ENCODE data around the gene NEK10. TPM values are rescaled to one million over a fixed set of nuclear protein-coding genes. Genes with fewer than 3 reads are reported as not detected.

The NEK10 gene
- total and polyA plus RNA-seq, 4 donors, result 3.5 to 60.3 (median 12.8) TPM

GRCh38 chr3:27174530-27174929 is 194.7 kb downstream of the NEK10 start:
- no peak for DNase-seq
- Histone ChIP-seq H3K9me3 (ENCODE audit: control insufficient read depth in 4 of 4, insufficient read depth in 3 of 4, low read length in 3 of 4) (no peaks in the 10 kb centered on the region), H3K36me3 (ENCODE audit: control insufficient read depth in 4 of 4, insufficient read depth in 4 of 4, low read length in 4 of 4) (peaks cover 0 to 4% (median 0%) of the 10 kb centered on the region in 4 donors), H3K27me3 (ENCODE audit: control insufficient read depth in 3 of 3, insufficient read depth in 3 of 3, low read length in 2 of 3) (no peaks in the 10 kb centered on the region), H3K4me1 (ENCODE audit: control insufficient read depth in 5 of 5, insufficient read depth in 5 of 5, low read length in 5 of 5) (peaks cover 0 to 2% (median 0%) of the 10 kb centered on the region in 5 donors), H3K9ac (ENCODE audit: insufficient read depth in 1 of 2, low read length in 2 of 2) (no peak overlapping the region), H3K27ac (ENCODE audit: low read depth in 1 of 2, low read length in 1 of 2) (no peak overlapping the region), H3K4me3 (no peak overlapping the region)
- ATAC-seq (ENCODE audit: insufficient read depth, low FRiP score), result no peak
- 80% methylated on average over 4 of the region's 4 CpGs for WGBS, 2 donors
- TF ChIP-seq, protein P1, sequence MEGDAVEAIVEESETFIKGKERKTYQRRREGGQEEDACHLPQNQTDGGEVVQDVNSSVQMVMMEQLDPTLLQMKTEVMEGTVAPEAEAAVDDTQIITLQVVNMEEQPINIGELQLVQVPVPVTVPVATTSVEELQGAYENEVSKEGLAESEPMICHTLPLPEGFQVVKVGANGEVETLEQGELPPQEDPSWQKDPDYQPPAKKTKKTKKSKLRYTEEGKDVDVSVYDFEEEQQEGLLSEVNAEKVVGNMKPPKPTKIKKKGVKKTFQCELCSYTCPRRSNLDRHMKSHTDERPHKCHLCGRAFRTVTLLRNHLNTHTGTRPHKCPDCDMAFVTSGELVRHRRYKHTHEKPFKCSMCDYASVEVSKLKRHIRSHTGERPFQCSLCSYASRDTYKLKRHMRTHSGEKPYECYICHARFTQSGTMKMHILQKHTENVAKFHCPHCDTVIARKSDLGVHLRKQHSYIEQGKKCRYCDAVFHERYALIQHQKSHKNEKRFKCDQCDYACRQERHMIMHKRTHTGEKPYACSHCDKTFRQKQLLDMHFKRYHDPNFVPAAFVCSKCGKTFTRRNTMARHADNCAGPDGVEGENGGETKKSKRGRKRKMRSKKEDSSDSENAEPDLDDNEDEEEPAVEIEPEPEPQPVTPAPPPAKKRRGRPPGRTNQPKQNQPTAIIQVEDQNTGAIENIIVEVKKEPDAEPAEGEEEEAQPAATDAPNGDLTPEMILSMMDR (IDR thresholded peaks at IDR 0.05; ENCODE audit: control extremely low read depth, extremely low read depth), result no peak

DNA sequence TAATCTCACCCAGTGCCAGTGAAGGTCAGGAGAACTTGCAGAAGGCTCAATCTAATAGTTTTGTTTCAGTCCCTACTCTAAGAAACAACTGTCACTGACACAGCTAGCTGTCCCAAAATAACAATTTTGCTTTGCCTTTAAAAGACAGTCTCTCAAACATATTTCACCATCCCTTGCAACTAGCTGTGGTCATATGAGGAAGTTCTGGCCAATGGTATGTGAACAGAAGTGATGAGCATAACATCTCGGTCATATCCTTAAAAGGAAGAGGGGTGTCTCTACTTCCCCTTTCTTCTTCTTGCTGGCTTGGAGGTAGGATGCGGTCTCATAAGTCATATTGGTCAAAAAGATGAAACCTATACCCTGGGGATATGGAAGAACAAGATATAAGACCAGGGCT is 198.1 kb downstream of the NEK10 start:
- peak; percentile 34 for ATAC-seq (ENCODE audit: insufficient read depth, low FRiP score)
- Histone ChIP-seq H3K4me1 (ENCODE audit: control insufficient read depth in 5 of 5, insufficient read depth in 5 of 5, low read length in 5 of 5) (peaks cover 0 to 2% (median 0%) of the 10 kb centered on the region in 5 donors), H3K9ac (ENCODE audit: insufficient read depth in 1 of 2, low read length in 2 of 2) (no peak overlapping the region), H3K27me3 (ENCODE audit: control insufficient read depth in 3 of 3, insufficient read depth in 3 of 3, low read length in 2 of 3) (no peaks in the 10 kb centered on the region), H3K4me3 (no peak overlapping the region), H3K9me3 (ENCODE audit: control insufficient read depth in 4 of 4, insufficient read depth in 3 of 4, low read length in 3 of 4) (no peaks in the 10 kb centered on the region), H3K36me3 (ENCODE audit: control insufficient read depth in 4 of 4, insufficient read depth in 4 of 4, low read length in 4 of 4) (peaks cover 0 to 4% (median 0%) of the 10 kb centered on the region in 4 donors), H3K27ac (ENCODE audit: low read depth in 1 of 2, low read length in 1 of 2) (no peak overlapping the region)
- WGBS, 2 donors, result 60 to 71% methylated on average over 2 of the region's 2 CpGs
- TF ChIP-seq, protein P1 (IDR thresholded peaks at IDR 0.05; ENCODE audit: control extremely low read depth, extremely low read depth), result no peak
- no peak for DNase-seq

DNA sequence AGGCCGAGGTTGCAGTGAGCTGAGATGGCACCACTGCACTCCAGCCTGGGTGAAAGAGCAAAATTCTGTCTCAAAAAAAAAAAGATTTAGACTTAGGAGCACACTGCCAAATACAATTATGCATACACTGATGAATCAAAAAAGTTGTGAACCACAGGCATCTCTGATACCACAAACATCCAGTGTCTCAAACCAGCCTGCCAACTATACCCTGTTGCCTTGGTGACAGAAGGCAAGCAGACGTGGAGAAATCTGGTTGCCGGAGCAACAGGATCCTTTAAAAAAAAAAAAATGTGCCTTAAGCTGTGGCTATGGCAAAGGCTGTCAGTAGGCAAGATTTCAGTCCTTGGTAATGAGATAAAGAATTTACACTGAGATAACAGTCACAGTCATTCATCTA is 202.3 kb downstream of the NEK10 start:
- H3K27ac ChIP-seq (ENCODE audit: low read depth in 1 of 2, low read length in 1 of 2), result no peak overlapping the region
- ATAC-seq (ENCODE audit: insufficient read depth, low FRiP score) (no peak), DNase-seq (peak in 2 of 3 donors; percentile 3 to 16)
- no peaks in the 10 kb centered on the region for H3K36me3 ChIP-seq (ENCODE audit: control insufficient read depth in 4 of 4, insufficient read depth in 4 of 4, low read length in 4 of 4)
- 67 to 73% methylated on average over 3 of the region's 3 CpGs for whole genome bisulfite sequencing, 2 donors
- H3K27me3 ChIP-seq (ENCODE audit: control insufficient read depth in 3 of 3, insufficient read depth in 3 of 3, low read length in 2 of 3), result no peaks in the 10 kb centered on the region
- H3K9me3 ChIP-seq (ENCODE audit: control insufficient read depth in 4 of 4, insufficient read depth in 3 of 4, low read length in 3 of 4), result no peaks in the 10 kb centered on the region
- no peak overlapping the region for H3K4me3 ChIP-seq
- H3K4me1 ChIP-seq (ENCODE audit: control insufficient read depth in 5 of 5, insufficient read depth in 5 of 5, low read length in 5 of 5), result peaks cover 0 to 5% (median 0%) of the 10 kb centered on the region in 5 donors
- TF ChIP-seq, protein P1 (IDR thresholded peaks at IDR 0.05; ENCODE audit: control extremely low read depth, extremely low read depth), result no peak
- H3K9ac ChIP-seq (ENCODE audit: insufficient read depth in 1 of 2, low read length in 2 of 2), result no peak overlapping the region

GRCh38 chr3:27165321-27165721 is 203.9 kb downstream of the NEK10 start:
- Histone ChIP-seq H3K4me1 (ENCODE audit: control insufficient read depth in 5 of 5, insufficient read depth in 5 of 5, low read length in 5 of 5) (peaks cover 0 to 3% (median 0%) of the 10 kb centered on the region in 5 donors), H3K27me3 (ENCODE audit: control insufficient read depth in 3 of 3, insufficient read depth in 3 of 3, low read length in 2 of 3) (no peaks in the 10 kb centered on the region), H3K27ac (ENCODE audit: low read depth in 1 of 2, low read length in 1 of 2) (no peak overlapping the region), H3K4me3 (no peak overlapping the region), H3K9ac (ENCODE audit: insufficient read depth in 1 of 2, low read length in 2 of 2) (no peak overlapping the region), H3K36me3 (ENCODE audit: control insufficient read depth in 4 of 4, insufficient read depth in 4 of 4, low read length in 4 of 4) (no peaks in the 10 kb centered on the region), H3K9me3 (ENCODE audit: control insufficient read depth in 4 of 4, insufficient read depth in 3 of 4, low read length in 3 of 4) (no peaks in the 10 kb centered on the region)
- TF ChIP-seq, protein P1 (IDR thresholded peaks at IDR 0.05; ENCODE audit: control extremely low read depth, extremely low read depth), result no peak
- DNase-seq (peak in 2 of 3 donors; percentile 5 to 14), ATAC-seq (ENCODE audit: insufficient read depth, low FRiP score) (no peak)
- 53 to 74% methylated on average over 2 of the region's 2 CpGs for WGBS, 2 donors

All from lung (tissue), 12 donors.